Stimulated activated CD4-positive, alpha-beta T cell treated with anti-CD3 and anti-CD28 coated beads, TNF-alpha, amount 100 ng/mL, for 24 hours (primary cell): ENCODE measurements around the gene GNRH2.
"Not testable (repeated sequence)": the region's sequence is repeated elsewhere in the genome, so short reads cannot be mapped to it uniquely, and the experiment has no call there.

Source experiments
- DNase-seq, 3 experiments: peaks; one replicate each; pipeline ENCODE4 v3.0.0-alpha.2; 2020; ENCODE audit warnings: low read depth in 3 of 3

GNRH2 gene

DNA sequence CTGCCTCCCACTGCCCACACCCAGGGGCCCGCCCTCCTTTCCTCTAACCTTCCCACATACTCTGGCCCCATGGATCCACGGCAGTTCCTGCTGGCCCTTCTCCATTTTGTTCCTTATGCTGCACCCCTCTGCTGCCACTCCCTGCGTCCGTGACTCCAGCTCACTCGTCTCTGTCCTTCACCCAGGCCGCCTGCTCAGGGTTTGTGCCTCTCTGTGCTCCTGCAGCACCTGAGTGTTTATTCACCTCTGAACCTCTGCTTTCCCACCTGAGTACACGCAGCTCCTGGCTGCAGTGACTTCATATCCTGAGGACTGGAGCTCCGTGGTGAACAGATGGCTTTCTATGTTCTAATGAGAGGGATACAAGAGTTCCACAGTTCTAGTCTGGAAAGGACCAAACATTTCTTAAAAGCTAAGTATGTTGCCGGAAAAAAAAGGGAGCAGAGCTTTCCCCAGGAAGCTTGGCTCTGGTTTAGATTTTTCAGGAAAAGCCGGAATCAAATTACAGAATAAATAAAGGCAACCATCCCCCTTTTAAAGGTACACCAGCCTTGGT lies 1.5 kb upstream of the GNRH2 start:
- no peak for DNase-seq

DNA sequence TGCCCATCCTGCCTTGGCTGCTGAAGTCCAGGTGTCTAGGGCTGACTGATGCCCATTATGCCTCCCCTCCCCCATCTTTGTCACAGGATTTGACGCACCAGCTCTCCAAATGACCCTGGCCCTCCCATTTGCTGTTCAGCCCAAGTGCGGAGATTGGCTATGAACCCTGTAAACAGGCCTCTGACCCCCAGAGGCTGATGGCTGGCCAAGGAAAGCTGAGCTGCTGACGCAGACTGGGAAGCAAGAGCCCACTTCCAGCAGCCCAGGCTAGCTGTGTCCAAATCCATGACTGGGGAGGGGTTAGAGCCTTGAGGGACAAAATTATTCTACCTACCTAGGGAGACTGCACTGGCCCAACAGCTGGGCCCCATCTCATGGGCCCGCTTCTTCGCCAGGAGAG lies 797 bp upstream of the GNRH2 start:
- DNase-seq = no peak

DNA sequence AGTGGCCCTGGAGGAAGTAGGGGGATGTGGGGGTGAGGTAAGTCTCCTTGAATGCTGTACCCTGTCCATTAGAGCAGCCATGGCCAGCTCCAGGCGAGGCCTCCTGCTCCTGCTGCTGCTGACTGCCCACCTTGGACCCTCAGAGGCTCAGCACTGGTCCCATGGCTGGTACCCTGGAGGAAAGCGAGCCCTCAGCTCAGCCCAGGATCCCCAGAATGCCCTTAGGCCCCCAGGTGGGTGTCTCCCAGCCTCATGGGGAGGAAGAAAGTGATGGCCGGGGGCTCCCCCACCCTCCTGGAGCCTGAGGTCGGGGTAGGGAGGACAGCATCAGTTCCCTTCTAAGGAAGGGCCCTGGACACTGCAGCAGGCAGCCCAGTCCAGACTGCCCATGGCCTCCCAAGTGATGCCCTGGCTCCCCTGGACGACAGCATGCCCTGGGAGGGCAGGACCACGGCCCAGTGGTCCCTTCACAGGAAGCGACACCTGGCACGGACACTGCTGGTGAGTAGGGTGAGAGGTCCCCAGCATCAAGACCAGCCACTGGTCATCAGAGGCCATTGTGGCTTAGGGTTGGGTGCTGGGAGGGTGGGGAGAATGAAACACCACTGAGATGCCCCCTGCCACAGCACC lies 1.0 kb downstream of the GNRH2 start:
- DNase-seq = no peak

DNA sequence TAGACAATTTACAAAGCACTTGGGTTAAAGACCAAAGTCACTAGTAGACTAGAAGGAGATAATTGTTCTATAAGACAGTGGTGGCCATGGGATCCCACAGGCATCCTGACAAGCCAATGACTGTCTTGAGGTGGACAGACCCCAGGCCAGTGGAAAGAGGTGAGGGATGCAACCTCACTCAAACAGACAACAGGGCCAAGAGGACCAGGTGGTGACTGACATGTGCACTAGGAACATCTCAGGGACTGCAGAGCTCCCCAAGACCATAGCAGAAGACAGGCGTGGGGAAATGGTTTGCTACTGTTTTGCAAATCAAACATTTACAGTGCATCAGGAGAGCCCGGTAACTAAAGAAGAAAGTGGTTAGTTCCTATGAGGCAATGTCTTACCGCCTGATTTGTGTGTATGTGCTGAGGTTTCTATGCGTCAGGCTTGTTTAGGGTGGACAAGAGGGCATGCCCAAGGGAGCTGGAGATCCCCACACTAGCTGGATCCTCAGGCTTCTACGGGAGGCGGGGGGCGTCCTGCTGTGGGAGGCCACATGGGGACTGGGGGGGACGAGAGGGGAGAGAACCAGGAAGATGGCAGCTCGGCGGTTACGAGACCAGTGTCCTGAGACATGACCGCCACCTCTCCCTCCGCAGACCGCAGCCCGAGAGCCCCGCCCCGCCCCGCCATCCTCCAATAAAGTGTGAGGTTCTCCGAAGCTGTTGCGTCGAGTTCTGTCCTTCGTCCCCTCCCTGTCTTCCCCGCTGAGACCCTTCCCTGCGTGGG lies 1.8 kb downstream of the GNRH2 start:
- peak in 1 of 3 experiments; percentile 68 for DNase-seq

DNA sequence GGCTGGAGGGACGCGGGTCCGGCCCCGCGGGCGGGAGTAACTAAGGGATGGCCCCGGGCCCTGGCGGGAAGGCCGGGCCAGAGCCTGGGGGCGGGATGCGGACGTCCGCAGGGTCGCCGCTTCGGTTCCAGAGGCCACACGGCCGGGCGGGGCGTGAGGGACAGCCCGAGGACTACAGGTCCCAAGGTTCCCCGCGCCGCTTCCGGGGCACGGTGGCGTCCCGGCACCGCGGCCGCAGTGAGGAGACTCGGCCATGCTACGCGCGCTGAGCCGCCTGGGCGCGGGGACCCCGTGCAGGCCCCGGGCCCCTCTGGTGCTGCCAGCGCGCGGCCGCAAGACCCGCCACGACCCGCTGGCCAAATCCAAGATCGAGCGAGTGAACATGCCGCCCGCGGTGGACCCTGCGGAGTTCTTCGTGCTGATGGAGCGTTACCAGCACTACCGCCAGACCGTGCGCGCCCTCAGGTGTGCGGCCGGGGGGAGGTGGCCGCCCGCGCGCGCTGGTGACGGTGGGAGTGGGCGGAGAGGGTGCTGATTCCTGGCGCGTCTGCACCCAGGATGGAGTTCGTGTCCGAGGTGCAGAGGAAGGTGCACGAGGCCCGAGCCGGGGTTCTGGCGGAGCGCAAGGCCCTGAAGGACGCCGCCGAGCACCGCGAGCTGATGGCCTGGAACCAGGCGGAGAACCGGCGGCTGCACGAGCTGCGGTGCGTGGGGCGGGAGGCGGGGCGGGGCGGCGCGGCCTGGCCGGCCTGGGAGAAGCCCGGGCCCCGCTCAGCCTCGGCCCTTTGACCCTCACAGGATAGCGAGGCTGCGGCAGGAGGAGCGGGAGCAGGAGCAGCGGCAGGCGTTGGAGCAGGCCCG lies 2.6 kb downstream of the GNRH2 start, which contains the start of gene MRPS26:
TSS of gene MRPS26 (plus strand) at position 237 of the 861 bp plus-strand sequence. CDS start at position 254, 17 bp downstream.
- DNase-seq = peak; percentile 67 to 83 (median 72)

DNA sequence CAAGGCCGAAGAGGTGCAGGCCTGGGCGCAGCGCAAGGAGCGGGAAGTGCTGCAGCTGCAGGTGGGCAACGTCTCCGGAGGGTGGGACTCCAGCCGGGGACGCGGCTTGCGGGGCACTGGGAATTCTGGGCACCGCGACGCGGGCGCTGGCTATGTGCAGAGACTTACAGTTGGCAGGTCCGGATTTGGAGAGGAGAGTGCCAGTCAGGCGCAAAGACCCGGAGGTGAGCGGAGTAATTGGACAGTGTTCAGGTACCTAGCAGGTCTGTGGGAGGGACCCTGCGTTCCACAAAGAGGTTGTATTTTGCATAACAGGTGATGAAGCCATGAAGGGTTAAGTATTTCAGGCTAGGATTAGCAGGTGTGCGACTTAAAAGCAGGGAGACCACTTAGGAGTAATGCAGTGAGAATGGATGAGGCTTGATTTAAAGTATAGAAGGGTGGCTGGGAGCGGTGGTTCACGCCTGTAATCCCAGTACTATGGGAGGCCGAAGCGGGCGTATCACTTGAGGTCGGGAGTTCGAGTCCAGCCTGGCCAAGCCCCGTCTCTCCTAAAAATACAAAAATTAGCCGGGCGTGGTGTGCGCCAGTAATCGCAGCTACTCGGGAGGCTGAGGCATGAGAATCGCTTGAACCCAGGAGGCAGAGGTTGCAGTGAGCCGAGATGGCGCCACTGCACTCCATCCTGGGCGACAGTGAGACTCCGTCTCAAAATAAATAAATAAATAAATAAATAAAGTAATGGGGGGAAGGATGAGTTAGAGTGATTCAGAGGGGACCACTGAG lies 3.4 kb downstream of the GNRH2 start:
- no peak for DNase-seq

DNA sequence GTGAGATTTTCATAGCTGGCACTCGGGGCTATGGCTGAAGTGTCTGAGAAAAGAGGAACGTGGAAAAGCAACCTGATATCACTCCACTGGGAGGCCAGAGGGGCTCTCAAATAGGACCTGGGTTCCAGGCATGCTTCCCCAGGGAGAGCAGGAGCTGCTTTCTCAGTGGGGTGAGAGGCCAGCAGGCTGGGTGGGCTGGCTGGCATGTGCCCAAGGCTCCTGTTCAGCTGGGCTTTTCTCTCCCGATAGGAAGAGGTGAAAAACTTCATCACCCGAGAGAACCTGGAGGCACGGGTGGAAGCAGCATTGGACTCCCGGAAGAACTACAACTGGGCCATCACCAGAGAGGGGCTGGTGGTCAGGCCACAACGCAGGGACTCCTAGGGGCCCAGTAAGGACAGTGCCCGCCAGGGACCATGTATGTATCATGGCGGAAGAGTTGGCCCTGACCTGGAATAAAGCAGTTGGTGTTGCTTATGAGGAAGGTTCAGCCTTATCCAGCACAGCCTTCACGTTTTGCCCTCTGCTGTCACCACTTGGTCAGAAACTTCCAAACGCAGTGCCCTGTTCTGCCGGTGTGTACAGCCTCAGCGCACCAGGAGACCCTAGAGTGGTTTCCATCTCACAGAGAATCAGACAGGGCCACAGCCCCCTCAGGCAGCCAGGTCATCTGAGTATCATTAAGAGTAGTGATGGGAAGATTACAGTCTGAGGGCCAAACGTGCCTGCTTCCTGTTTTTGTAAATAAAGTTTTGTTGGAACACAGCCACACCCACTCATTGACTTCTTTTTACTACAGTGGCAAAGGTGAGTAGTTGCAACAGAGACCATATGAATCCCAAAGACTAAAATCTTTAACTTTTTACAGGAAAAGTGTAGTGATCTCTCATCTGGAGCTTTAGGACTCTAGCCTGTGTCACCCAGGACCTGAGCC lies 4.3 kb downstream of the GNRH2 start:
- no peak for DNase-seq

DNA sequence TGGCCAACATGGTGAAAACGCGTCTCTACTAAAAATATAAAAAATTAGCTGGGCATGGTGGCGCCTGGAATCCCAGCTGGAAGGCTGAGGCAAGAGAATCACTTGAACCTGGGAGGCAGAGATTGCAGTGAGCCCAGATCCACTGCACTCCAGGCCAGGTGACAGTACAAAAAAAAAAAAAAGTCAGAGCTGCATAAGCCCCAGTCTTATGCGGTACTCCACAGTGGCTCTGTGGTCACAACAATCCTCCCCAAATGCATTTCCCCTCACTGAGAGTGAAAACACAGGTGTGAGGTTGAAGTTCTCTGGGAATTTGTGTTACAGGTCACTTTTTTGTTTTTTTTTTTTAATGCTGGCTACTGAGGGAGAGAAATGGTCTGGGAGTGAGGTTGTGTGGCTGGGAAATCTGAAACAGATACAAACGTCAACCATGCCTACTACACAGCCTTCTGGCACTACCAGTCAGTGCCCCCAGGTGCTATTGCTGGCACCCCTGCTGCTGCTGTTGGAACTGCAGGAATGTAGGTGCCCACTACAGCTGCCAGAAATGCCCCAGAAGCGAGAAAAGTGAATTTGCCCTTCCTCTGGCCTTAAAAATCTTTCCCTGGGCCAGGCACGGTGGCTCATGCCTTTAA lies 8.1 kb downstream of the GNRH2 start:
- no peak for DNase-seq

DNA sequence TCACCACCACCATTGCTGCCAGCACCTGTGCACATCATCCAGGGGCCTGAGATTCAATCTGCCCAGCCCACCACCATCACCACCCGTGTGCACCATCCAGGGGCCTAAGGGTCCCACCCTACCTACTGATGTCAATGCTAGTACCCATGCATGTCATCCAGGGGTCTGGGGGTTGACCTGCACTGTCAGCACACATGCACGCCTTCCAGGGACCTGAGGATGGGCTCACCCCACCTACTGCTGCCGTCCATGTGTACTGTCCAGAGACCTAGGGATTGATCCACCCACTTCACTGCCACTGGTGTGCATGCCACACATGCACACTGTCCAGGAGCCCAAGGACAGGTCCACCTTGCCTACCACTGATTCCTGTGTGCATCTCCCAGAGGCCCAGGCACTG lies 16.1 kb downstream of the GNRH2 start:
- no peak for DNase-seq

DNA sequence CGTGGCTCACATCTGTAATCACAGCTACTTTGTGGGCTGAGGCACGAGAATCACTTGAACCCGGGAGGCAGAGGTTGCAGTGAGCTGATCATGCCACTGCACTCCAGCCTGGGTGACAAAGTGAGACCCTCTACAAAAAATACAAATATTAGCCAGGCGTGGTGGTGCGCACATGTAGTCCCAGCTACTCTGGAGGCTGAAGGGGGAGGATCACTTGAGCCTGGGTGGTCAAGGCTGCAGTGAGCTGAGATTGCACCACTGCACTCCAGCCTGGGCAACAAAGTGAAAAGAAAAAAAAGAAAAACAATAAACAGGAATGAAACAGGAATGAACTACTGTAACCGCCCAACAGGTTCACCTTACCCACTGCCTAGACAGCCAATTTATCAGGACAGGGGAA lies 20.7 kb downstream of the GNRH2 start:
- not testable (repeated sequence) for DNase-seq

DNA sequence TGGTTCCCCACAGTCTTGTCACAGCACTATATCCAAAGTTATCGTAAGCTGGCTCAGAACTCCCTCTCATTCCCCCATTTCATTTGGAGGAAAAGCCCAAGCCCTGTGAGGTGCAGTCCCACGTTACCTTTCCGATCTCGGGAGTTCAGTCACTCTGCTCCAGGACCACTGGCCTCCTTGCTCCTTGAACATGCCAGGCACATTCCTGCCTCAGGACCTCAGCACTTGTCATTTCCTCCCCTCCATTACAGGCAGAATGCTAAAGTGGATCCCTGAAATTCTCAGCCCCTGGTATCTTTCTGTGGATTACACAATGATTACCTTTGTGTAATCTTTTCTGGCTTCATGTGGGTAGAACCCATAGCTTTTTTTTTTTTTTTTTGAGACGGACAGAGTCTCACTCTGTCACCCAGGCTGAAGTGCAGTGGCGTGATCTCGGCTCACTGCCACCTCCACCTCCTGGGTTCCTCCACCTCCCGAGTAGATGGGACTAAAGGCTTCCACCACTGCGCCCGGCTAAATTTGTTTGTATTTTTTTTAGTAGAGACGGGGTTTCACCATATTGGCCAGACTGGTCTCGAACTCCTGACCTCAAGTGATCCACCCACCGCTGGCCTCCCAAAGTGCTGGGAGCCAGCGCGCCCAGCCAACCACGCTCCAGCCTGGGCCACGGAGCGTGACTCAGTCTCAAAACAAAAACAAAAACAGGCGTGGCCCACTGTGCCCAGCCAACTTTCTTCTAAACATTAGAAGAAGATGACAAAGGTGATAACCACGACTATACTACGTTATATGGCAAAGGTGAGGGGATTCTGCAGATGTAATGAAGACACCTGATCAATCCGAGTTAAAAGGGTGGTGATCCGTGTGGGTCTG lies 24.0 kb downstream of the GNRH2 start:
- no peak for DNase-seq

DNA sequence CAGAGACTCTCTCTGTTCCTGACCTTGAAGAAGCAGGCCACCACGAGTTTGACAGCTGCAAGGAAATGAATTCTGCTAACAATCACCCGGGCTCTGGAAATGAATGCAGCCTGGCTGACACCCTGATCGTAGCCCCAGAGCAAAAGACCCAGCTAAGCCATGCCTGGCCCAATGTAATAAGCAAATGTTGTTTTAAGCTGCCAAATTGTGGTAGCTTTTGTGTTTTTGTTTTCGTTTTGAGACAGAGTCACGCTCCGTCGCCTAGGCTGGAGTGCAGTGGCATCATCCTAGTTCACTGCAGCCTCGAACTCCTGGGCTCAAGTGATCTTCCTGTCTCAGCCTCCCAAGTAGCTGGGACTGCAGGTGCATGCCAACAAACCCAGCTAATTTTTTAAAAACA lies 24.7 kb downstream of the GNRH2 start:
- DNase-seq = no peak

DNA sequence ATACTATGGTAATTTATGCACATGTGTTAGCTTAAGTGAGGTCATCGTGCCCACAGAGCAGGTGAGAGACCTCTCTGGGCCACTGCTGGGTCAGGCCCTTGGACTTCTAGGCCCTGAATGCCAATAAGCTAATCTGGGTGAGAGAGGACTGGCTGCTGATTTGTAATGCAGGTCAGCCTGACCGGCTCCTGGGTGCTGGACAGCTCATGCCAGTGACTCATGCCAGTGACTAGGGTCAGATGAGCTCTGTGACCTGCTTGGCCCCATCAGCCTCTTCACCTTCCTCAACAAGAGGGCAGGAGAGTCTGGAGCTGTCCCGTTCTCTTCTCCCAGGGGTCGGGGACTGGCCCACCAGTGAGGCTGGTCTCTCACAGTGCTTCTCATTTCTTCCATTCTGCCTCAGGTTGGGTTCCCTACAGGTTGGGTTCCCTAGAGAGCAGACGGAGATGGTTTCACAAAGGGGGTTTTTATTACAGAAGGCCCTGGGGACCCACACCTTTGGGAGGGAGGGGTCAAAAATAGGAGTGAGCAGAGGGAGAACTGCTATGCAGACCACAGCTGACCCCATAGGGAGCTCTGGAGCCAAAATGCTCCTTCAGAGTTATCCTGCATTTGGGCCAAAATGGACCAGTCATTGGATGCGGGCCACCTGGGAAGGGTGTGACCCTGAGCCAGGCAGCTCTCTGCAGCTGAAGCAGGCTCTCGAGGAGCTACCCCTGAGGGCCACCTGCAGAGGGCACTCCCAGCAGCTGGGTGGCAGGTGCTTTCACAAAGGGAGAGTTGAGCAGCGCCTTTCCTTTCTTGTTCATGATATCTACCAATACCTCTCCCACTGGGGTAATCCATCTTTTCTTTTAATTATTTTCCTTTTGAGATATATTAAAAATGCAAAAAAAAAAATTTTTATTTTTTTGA lies 25.8 kb downstream of the GNRH2 start:
- DNase-seq = no peak

DNA sequence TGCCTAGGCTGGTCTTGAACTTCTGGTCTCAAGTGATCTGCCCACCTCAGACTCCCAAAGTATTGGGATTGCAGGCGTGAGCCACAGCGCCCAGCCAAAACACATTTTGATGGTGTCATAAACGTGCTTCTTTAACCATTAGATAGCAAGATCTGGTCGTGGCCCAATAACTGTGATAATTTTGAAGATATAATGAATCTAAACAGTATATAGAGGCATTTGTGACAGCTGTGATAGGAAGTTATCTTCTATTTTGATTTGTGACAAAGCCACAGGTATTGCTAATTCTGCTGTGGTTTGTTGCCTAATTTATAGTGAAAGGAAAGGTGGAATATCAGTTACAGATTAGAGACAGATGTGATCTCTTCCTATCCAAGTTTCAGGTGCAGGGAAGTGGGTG lies 27.3 kb downstream of the GNRH2 start:
- DNase-seq = no peak

DNA sequence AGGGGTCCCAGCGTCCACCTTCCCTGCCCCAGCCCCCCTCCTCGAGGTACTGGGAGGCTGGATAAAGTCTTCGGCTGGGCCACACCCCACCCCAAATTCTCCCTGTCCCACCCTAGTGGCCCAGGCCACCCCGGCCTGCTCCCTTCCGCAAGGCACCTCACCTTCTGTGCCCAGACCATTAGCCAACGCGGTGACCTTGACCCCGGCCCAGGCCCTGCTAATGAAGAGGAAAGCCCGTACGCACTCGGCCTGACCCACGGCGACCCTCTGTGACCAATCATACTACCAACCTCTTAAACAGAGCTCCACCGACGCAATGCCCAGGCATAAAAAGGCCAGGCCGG lies 27.8 kb downstream of the GNRH2 start:
- DNase-seq = no peak

DNA sequence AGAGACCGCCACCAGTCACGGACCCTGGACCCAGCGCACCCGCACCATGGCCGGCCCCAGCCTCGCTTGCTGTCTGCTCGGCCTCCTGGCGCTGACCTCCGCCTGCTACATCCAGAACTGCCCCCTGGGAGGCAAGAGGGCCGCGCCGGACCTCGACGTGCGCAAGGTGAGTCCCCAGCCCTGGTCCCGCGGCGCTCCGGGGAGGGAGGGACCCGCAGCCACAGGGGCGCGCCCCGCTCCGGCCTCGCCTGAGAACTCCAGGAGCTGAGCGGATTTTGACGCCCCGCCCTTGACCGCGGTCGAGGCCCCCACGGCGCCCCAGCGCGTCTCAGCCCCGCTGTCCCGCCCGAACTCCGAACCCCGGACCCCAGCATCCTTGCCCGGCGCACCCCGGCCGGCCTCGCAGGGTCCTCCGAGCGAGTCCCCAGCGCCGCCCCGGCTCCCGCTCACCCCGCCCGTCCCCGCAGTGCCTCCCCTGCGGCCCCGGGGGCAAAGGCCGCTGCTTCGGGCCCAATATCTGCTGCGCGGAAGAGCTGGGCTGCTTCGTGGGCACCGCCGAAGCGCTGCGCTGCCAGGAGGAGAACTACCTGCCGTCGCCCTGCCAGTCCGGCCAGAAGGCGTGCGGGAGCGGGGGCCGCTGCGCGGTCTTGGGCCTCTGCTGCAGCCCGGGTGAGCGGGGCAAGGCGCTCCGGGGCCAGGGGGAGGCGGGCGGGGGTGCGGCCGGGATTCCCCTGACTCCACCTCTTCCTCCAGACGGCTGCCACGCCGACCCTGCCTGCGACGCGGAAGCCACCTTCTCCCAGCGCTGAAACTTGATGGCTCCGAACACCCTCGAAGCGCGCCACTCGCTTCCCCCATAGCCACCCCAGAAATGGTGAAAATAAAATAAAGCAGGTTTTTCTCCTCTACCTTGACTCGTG lies 28.4 kb downstream of the GNRH2 start, which contains the start of gene OXT:
TSS of gene OXT (plus strand) at position 11 of the 920 bp plus-strand sequence. CDS start at position 47, 36 bp downstream.
- DNase-seq = peak; percentile 25 to 73 (median 33)
